ENCODE measurements around the gene CORO2A.

CORO2A gene

DNA sequence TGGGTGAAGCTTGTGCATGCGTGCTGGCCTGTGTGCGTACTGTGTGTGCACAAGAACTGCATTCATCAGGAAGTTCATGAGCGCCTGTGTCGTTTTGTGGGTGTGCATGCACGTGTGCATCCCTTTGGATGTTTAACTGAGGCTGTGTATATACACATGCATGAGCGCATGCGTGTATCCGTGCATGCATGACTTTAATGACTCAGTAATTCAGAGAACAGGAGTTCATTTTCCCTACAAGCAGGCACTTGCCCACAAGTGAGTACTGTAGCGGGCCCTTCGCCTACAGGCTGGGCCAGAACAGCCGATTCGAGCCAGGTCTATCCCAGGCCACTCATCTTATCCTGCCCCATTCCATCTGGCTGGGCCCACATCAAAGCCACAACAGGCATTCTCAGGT is 29.8 kb downstream of the CORO2A start:
- Histone ChIP-seq H3K4me3 (ENCODE audit: low read depth, low read length) (no peak overlapping the region), H3K4me1 (ENCODE audit: control insufficient read depth, insufficient read depth, low read length) (no peaks in the 10 kb centered on the region), H3K36me3 (ENCODE audit: control insufficient read depth in 2 of 2, insufficient read depth in 1 of 2, low read length in 2 of 2) (no peaks in the 10 kb centered on the region), H3K27ac (ENCODE audit: extremely low read depth, low read depth, low read length) (no peak overlapping the region), H3K9me3 (ENCODE audit: control insufficient read depth, insufficient read depth, low read depth, low read length) (no peaks in the 10 kb centered on the region)
- POLR2A ChIA-PET, result no interaction called here
- CTCF ChIA-PET, result interaction anchor here (0.6 kb wide), 1 partner anchor 60 kb away, joined by 3 read pairs; no protein-coding TSS in a partner anchor
- TF ChIP-seq ZNF785 (tag by site-specific recombination; IDR thresholded peaks at IDR 0.05), result no peak

DNA sequence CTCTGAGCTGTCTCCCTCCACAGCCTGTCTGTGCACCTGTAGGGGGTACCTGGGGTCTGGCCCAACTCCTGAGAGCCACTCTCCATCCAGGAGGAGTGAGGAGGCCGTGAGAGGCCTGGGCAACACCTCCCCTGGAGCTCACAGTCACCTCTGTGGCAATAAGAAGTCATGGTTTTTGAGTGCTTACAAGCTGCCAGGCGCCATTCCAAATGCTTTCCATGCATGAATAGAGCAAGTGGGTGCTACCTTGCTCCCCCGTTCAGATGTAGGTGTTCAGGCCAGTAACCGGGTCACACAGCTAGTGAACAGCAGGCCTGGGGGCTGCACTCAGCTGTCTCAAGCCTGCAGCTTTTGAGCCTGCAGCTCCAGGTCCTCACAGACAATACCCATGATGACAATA is 30.6 kb downstream of the CORO2A start:
- H3K9me3 ChIP-seq (ENCODE audit: control insufficient read depth, insufficient read depth, low read depth, low read length), result no peaks in the 10 kb centered on the region
- H3K36me3 ChIP-seq (ENCODE audit: control insufficient read depth in 2 of 2, insufficient read depth in 1 of 2, low read length in 2 of 2), result no peaks in the 10 kb centered on the region
- TF ChIP-seq, protein P1, sequence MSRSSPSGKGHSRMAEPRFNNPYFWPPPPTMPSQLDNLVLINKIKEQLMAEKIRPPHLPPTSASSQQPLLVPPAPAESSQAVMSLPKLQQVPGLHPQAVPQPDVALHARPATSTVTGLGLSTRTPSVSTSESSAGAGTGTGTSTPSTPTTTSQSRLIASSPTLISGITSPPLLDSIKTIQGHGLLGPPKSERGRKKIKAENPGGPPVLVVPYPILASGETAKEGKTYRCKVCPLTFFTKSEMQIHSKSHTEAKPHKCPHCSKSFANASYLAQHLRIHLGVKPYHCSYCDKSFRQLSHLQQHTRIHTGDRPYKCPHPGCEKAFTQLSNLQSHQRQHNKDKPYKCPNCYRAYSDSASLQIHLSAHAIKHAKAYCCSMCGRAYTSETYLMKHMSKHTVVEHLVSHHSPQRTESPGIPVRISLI (tag by site-specific recombination; IDR thresholded peaks at IDR 0.05), result no peak
- TF ChIP-seq ZNF114 (tag by site-specific recombination; IDR thresholded peaks at IDR 0.05) (no peak), ZNF121 (tag by site-specific recombination; IDR thresholded peaks at IDR 0.05) (no peak), ZNF830 (tag by site-specific recombination; IDR thresholded peaks at IDR 0.05; ENCODE audit: low read depth) (no peak), ZNF350 (tag by site-specific recombination; IDR thresholded peaks at IDR 0.05) (no peak), ZNF843 (tag by site-specific recombination; IDR thresholded peaks at IDR 0.05) (no peak), ZNF292 (tag by site-specific recombination; IDR thresholded peaks at IDR 0.05; ENCODE audit: borderline replicate concordance, low read depth) (no peak), ZNF239 (tag by site-specific recombination; IDR thresholded peaks at IDR 0.05) (no peak)
- TF ChIP-seq, protein P2, sequence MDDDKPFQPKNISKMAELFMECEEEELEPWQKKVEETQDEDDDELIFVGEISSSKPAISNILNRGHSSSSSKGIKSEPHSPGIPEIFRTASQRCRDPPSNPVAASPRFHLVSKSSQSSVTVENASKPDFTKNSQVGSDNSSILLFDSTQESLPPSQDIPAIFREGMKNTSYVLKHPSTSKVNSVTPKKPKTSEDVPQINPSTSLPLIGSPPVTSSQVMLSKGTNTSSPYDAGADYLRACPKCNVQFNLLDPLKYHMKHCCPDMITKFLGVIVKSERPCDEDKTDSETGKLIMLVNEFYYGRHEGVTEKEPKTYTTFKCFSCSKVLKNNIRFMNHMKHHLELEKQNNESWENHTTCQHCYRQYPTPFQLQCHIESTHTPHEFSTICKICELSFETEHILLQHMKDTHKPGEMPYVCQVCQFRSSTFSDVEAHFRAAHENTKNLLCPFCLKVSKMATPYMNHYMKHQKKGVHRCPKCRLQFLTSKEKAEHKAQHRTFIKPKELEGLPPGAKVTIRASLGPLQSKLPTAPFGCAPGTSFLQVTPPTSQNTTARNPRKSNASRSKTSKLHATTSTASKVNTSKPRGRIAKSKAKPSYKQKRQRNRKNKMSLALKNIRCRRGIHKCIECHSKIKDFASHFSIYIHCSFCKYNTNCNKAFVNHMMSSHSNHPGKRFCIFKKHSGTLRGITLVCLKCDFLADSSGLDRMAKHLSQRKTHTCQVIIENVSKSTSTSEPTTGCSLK (tag by site-specific recombination; IDR thresholded peaks at IDR 0.05), result no peak
- TF ChIP-seq, protein P3, sequence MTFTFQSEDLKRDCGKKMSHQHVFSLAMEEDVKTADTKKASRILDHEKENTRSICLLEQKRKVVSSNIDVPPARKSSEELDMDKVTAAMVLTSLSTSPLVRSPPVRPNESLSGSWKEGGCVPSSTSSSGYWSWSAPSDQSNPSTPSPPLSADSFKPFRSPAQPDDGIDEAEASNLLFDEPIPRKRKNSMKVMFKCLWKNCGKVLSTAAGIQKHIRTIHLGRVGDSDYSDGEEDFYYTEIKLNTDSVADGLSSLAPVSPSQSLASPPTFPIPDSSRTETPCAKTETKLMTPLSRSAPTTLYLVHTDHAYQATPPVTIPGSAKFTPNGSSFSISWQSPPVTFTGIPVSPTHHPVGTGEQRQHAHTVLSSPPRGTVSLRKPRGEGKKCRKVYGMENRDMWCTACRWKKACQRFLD (tag by site-specific recombination; IDR thresholded peaks at IDR 0.05), result no peak
- TF ChIP-seq, protein P4, sequence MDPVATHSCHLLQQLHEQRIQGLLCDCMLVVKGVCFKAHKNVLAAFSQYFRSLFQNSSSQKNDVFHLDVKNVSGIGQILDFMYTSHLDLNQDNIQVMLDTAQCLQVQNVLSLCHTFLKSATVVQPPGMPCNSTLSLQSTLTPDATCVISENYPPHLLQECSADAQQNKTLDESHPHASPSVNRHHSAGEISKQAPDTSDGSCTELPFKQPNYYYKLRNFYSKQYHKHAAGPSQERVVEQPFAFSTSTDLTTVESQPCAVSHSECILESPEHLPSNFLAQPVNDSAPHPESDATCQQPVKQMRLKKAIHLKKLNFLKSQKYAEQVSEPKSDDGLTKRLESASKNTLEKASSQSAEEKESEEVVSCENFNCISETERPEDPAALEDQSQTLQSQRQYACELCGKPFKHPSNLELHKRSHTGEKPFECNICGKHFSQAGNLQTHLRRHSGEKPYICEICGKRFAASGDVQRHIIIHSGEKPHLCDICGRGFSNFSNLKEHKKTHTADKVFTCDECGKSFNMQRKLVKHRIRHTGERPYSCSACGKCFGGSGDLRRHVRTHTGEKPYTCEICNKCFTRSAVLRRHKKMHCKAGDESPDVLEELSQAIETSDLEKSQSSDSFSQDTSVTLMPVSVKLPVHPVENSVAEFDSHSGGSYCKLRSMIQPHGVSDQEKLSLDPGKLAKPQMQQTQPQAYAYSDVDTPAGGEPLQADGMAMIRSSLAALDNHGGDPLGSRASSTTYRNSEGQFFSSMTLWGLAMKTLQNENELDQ (tag by site-specific recombination; IDR thresholded peaks at IDR 0.05; ENCODE audit: low read depth), result no peak
- TF ChIP-seq, protein P5, sequence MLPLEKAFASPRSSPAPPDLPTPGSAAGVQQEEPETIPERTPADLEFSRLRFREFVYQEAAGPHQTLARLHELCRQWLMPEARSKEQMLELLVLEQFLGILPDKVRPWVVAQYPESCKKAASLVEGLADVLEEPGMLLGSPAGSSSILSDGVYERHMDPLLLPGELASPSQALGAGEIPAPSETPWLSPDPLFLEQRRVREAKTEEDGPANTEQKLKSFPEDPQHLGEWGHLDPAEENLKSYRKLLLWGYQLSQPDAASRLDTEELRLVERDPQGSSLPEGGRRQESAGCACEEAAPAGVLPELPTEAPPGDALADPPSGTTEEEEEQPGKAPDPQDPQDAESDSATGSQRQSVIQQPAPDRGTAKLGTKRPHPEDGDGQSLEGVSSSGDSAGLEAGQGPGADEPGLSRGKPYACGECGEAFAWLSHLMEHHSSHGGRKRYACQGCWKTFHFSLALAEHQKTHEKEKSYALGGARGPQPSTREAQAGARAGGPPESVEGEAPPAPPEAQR (tag by site-specific recombination; IDR thresholded peaks at IDR 0.05), result no peak
- TF ChIP-seq, protein P6, sequence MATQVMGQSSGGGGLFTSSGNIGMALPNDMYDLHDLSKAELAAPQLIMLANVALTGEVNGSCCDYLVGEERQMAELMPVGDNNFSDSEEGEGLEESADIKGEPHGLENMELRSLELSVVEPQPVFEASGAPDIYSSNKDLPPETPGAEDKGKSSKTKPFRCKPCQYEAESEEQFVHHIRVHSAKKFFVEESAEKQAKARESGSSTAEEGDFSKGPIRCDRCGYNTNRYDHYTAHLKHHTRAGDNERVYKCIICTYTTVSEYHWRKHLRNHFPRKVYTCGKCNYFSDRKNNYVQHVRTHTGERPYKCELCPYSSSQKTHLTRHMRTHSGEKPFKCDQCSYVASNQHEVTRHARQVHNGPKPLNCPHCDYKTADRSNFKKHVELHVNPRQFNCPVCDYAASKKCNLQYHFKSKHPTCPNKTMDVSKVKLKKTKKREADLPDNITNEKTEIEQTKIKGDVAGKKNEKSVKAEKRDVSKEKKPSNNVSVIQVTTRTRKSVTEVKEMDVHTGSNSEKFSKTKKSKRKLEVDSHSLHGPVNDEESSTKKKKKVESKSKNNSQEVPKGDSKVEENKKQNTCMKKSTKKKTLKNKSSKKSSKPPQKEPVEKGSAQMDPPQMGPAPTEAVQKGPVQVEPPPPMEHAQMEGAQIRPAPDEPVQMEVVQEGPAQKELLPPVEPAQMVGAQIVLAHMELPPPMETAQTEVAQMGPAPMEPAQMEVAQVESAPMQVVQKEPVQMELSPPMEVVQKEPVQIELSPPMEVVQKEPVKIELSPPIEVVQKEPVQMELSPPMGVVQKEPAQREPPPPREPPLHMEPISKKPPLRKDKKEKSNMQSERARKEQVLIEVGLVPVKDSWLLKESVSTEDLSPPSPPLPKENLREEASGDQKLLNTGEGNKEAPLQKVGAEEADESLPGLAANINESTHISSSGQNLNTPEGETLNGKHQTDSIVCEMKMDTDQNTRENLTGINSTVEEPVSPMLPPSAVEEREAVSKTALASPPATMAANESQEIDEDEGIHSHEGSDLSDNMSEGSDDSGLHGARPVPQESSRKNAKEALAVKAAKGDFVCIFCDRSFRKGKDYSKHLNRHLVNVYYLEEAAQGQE (tag by site-specific recombination; IDR thresholded peaks at IDR 0.05), result no peak
- H3K4me3 ChIP-seq (ENCODE audit: low read depth, low read length), result no peak overlapping the region
- no peaks in the 10 kb centered on the region for H3K4me1 ChIP-seq (ENCODE audit: control insufficient read depth, insufficient read depth, low read length)
- ChIA-PET POLR2A (no interaction called here), CTCF (interaction anchor here (0.6 kb wide), 1 partner anchor 61 kb away, joined by 3 read pairs; no protein-coding TSS in a partner anchor)
- H3K27ac ChIP-seq (ENCODE audit: extremely low read depth, low read depth, low read length), result no peak overlapping the region
